Endothelial cell of umbilical vein (primary cell): ENCODE measurements around the gene ST6GAL1. TPM values are rescaled to one million over a fixed set of nuclear protein-coding genes. Genes with fewer than 3 reads are reported as not detected.

Experiments
- BruUV-seq: library from RNA; stranded (reverse); fragments of 400-500 nt; replicated peaks from 2 replicates; lab custom pipeline; 2021; lab: Mats Ljungman, UMichigan
- CTCF ChIA-PET: fragments of 300-600, 350-600 bp; sonication (Branson Sonifier 250); formaldehyde crosslinking; loops from one replicate; lab custom pipeline; 2021; ENCODE audit warnings: antibody characterized with exemption, inconsistent platforms; lab: Charles Lee
- POLR2A ChIA-PET: fragments of 300-600, 350-600 bp; sonication (Branson Sonifier 250); formaldehyde crosslinking; loops from one replicate; lab custom pipeline; 2021; ENCODE audit warnings: antibody characterized with exemption, inconsistent platforms; lab: Charles Lee
- DNase-seq: peaks from one replicate; pipeline ENCODE4 v3.0.0-alpha.2; 2011; ENCODE audit warnings: low read depth, low spot score
- FAIRE-seq: peaks from 2 replicates; lab custom pipeline; 2011; peaks lifted over from hg19 to GRCh38; lab: Jason Lieb, UNC
- H2AFZ ChIP-seq: 2 replicates; pipeline ENCODE4 v1.6.0; 2012; ENCODE audit warnings: low read depth, low read length, control low read depth, inconsistent platforms
- H3K27ac ChIP-seq: 2 replicates; pipeline ENCODE4 v1.5.1; 2011; ENCODE audit warnings: low read depth, mild to moderate bottlenecking, control low read depth, low read length, moderate library complexity; ENCODE audit not compliant: insufficient read depth
- H3K27me3 ChIP-seq, 2 experiments: 2 replicates each; pipeline versions ENCODE4 v1.6.0 to v1.6.1; 2011; ENCODE audit warnings: low read length in 2 of 2, mixed read lengths in 1 of 2; ENCODE audit not compliant: control insufficient read depth in 2 of 2, insufficient read depth in 2 of 2
- H3K36me3 ChIP-seq, 2 experiments: 2 replicates in 1 of 2; 3 replicates in 1 of 2; pipeline ENCODE4 v1.5.1; 2011; ENCODE audit warnings: low read length in 2 of 2, mild to moderate bottlenecking in 1 of 2, moderate library complexity in 1 of 2; ENCODE audit not compliant: control insufficient read depth in 2 of 2, insufficient read depth in 2 of 2; ENCODE audit errors: extremely low read depth in 1 of 2
- H3K4me1 ChIP-seq: 3 replicates; pipeline ENCODE4 v1.5.1; 2011; ENCODE audit warnings: mild to moderate bottlenecking, low read length; ENCODE audit not compliant: control insufficient read depth, insufficient read depth; ENCODE audit errors: extremely low read depth
- H3K4me2 ChIP-seq: 2 replicates; pipeline ENCODE4 v1.6.1; 2011; ENCODE audit warnings: low read length, control low read depth, mixed read lengths; ENCODE audit not compliant: insufficient read depth
- H3K4me3 ChIP-seq, 3 experiments: fragments of 200-600 bp in 1 of 3; sonication (generic), shearing (Covaris generic) in 1 of 3; replicated peaks in 1 of 3; 2 replicates each; pipeline ENCODE4 v1.5.1; 2011 to 2016; ENCODE audit warnings: control low read depth in 3 of 3, low read length in 3 of 3, mild to moderate bottlenecking in 2 of 3, inconsistent platforms in 1 of 3, low read depth in 1 of 3, moderate library complexity in 1 of 3; ENCODE audit not compliant: insufficient read depth in 1 of 3
- H3K79me2 ChIP-seq: 2 replicates; pipeline ENCODE4 v1.6.0; 2012; ENCODE audit warnings: low read length, inconsistent platforms; ENCODE audit not compliant: control insufficient read depth, insufficient read depth
- H3K9ac ChIP-seq: replicated peaks from 2 replicates; pipeline ENCODE3; 2011; ENCODE audit warnings: low read length, control low read depth; ENCODE audit not compliant: insufficient read depth; ENCODE audit errors: extremely low read depth
- H3K9me1 ChIP-seq: replicated peaks from 3 replicates; pipeline ENCODE4 v1.6.0; 2011; ENCODE audit warnings: mild to moderate bottlenecking, low read length; ENCODE audit not compliant: control insufficient read depth, insufficient read depth; ENCODE audit errors: extremely low read depth
- H3K9me3 ChIP-seq: replicated peaks from 2 replicates; pipeline ENCODE4 v1.5.1; 2012; ENCODE audit warnings: low read length, inconsistent platforms; ENCODE audit not compliant: control insufficient read depth, insufficient read depth
- H4K20me1 ChIP-seq: replicated peaks from 2 replicates; pipeline ENCODE3; 2011; ENCODE audit warnings: mild to moderate bottlenecking, low read length; ENCODE audit not compliant: control insufficient read depth, insufficient read depth; ENCODE audit errors: extremely low read depth
- EZH2 ChIP-seq: IDR thresholded peaks from 2 replicates; pipeline ENCODE4 v1.6.1; 2012; ENCODE audit warnings: borderline replicate concordance, low read depth, mild to moderate bottlenecking, moderate library complexity, low read length, inconsistent platforms; ENCODE audit not compliant: severe bottlenecking
- FOS ChIP-seq: IDR thresholded peaks from 2 replicates; pipeline ENCODE4 v1.6.1; 2011; ENCODE audit warnings: mild to moderate bottlenecking, low read length, moderate library complexity, borderline replicate concordance; ENCODE audit not compliant: insufficient read depth
- GATA2 ChIP-seq: IDR thresholded peaks from 2 replicates; pipeline ENCODE4 v1.7.0; 2011; ENCODE audit warnings: low read depth, mild to moderate bottlenecking, moderate library complexity, mixed read lengths, low read length; ENCODE audit not compliant: insufficient read length, insufficient read depth
- JUN ChIP-seq: IDR thresholded peaks from 2 replicates; pipeline ENCODE4 v1.6.1; 2011; ENCODE audit warnings: borderline replicate concordance, low read depth; ENCODE audit not compliant: insufficient read length, insufficient read depth
- MYC ChIP-seq: IDR thresholded peaks from one replicate; pipeline ENCODE4 v1.6.1; 2011; ENCODE audit warnings: mild to moderate bottlenecking, low read depth, low read length
- POLR2A ChIP-seq: IDR thresholded peaks from 2 replicates; pipeline ENCODE4 v1.6.1; 2012; ENCODE audit warnings: low read depth, mild to moderate bottlenecking, control low read depth, low read length
- POLR2AphosphoS5 ChIP-seq: IDR thresholded peaks from 2 replicates; pipeline ENCODE4 v1.6.1; 2012; ENCODE audit warnings: low read depth, mild to moderate bottlenecking, control low read depth, low read length, moderate library complexity; ENCODE audit not compliant: insufficient read depth
- dilution Hi-C: fragments of 300-500 bp; cut with MboI; formaldehyde crosslinking; loops from one replicate; pipeline ENCODE4 v1.15.0; 2019; ENCODE audit warnings: low sequenced_read_pairs; ENCODE audit not compliant: extremely low pct_ligation_motif_present
- intact Hi-C: fragments of 100-400 bp; cut with micrococcal nuclease; formaldehyde crosslinking; loops from one replicate; pipeline ENCODE4 v1.10.0; 2022
- polyA plus RNA-seq, 4 experiments: library from polyadenylated mRNA; depleted of rRNA in 3 of 4; stranded (reverse) in 3 of 4; unstranded in 1 of 4; fragments of >200 nt; gene quantifications; 2 replicates each; pipeline versions ENCODE4 v1.2.1 to v1.2.3, GENCODE V29; 2011 to 2012; ENCODE audit warnings: missing spikeins in 1 of 4
- total RNA-seq: library from RNA; stranded (reverse); gene quantifications from 2 replicates; pipeline ENCODE4 v1.2.3, GENCODE V29; 2021
- TF ChIP-seq, protein P1 (sequence below): IDR thresholded peaks from 2 replicates; pipeline ENCODE4 v1.6.1; 2011; ENCODE audit not compliant: insufficient read depth, insufficient read length
- TF ChIP-seq, protein P2 (sequence below), 2 donors: IDR thresholded peaks; 1 replicate in 1 of 2; 2 replicates in 1 of 2; pipeline ENCODE4 v1.5.1; 2011; ENCODE audit warnings: low read length in 2 of 2, mild to moderate bottlenecking in 2 of 2, moderate library complexity in 2 of 2, control low read depth in 1 of 2, inconsistent platforms in 1 of 2, low read depth in 1 of 2; ENCODE audit not compliant: insufficient read depth in 1 of 2; ENCODE audit errors: extremely low read depth in 1 of 2

ST6GAL1 gene
- total and polyA plus RNA-seq, 2 donors (not counting 3 experiments of a cell fraction or from before 2014, with no cell fraction given), result 63.9 to 101 TPM

DNA sequence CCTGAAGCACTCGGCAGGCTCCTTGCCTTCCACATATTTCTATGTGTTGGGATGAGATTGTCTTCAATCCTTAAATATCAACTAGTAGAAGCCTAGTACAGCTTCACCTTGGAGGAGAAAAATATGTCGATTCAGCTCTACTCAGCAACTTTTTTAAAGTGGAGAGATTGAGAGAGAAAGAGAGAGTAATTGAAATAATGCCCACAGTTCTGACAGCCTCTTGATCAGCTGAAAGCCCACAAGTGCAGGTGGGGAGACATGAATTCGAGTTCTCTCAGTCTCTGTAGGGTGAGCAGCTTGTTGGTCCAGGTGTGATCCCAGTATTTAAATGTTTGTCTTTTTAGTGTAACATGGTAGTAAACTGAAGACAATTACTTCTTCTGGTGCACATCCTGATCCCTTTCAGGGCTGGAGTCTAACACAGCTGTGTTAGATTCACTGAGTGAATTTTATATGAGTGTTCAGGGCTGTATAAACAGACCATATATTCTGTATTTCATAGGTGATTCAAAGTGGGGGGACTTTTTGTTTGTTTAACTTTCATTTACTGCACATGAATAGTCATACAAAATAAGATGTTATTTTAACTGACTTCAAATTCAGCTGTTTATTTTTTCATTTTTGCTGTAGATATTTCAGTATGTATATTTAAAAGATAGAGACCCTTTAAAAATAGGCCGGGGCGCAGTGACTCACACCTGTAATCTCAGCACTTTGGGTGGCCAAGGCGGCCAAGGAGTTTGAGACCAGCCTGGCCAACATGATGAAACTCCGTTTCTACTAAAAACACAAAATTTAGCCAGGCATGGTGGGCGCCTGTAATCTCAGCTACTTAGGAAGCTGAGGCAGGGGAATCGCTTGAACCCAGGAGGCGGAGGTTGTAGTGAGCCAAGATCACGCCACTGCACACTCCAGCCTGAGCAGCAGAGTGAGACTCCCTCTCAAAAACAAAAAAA is 64.0 kb downstream of the ST6GAL1 start:
- Histone ChIP-seq H3K4me3 (no peak overlapping the region), H3K27ac (no peak overlapping the region), H4K20me1 (no peaks in the 10 kb centered on the region), H3K9me1 (no peaks in the 10 kb centered on the region), H2AFZ (no peak overlapping the region), H3K9ac (no peak overlapping the region), H3K4me1 (peaks cover 2% of the 10 kb centered on the region), H3K36me3 (peaks cover 0 to 23% of the 10 kb centered on the region in 2 experiments), H3K79me2 (no peaks in the 10 kb centered on the region), H3K27me3 (no peaks in the 10 kb centered on the region), H3K4me2 (no peak overlapping the region), H3K9me3 (no peaks in the 10 kb centered on the region)
- intact Hi-C loops, result no loop called here
- POLR2A ChIA-PET, result no interaction called here
- CTCF ChIA-PET, result no interaction called here
- FAIRE-seq, result no peak
- no peak for TF ChIP-seq MYC
- no peak for TF ChIP-seq GATA2
- TF ChIP-seq POLR2AphosphoS5, result no peak
- TF ChIP-seq, protein P1, sequence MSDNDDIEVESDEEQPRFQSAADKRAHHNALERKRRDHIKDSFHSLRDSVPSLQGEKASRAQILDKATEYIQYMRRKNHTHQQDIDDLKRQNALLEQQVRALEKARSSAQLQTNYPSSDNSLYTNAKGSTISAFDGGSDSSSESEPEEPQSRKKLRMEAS, result no peak
- no peak for TF ChIP-seq FOS
- TF ChIP-seq JUN, result no peak
- TF ChIP-seq, protein P2, sequence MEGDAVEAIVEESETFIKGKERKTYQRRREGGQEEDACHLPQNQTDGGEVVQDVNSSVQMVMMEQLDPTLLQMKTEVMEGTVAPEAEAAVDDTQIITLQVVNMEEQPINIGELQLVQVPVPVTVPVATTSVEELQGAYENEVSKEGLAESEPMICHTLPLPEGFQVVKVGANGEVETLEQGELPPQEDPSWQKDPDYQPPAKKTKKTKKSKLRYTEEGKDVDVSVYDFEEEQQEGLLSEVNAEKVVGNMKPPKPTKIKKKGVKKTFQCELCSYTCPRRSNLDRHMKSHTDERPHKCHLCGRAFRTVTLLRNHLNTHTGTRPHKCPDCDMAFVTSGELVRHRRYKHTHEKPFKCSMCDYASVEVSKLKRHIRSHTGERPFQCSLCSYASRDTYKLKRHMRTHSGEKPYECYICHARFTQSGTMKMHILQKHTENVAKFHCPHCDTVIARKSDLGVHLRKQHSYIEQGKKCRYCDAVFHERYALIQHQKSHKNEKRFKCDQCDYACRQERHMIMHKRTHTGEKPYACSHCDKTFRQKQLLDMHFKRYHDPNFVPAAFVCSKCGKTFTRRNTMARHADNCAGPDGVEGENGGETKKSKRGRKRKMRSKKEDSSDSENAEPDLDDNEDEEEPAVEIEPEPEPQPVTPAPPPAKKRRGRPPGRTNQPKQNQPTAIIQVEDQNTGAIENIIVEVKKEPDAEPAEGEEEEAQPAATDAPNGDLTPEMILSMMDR (IDR thresholded peaks at IDR 0.05; ENCODE audit: extremely low read depth in 1 of 2, insufficient read depth in 1 of 2, low read depth in 1 of 2, low read length in 2 of 2), result no peak
- TF ChIP-seq EZH2, result no peak
- no peak for TF ChIP-seq POLR2A
- DNase-seq, result no peak
- dilution Hi-C loops, result no loop called here
- no TSS peak for BruUV-seq
